Measurements from ENCODE around the gene PRRC1.
"Not testable (repeated sequence)": the region's sequence is repeated elsewhere in the genome, so short reads cannot be mapped to it uniquely, and the experiment has no call there.

PRRC1 gene

DNA sequence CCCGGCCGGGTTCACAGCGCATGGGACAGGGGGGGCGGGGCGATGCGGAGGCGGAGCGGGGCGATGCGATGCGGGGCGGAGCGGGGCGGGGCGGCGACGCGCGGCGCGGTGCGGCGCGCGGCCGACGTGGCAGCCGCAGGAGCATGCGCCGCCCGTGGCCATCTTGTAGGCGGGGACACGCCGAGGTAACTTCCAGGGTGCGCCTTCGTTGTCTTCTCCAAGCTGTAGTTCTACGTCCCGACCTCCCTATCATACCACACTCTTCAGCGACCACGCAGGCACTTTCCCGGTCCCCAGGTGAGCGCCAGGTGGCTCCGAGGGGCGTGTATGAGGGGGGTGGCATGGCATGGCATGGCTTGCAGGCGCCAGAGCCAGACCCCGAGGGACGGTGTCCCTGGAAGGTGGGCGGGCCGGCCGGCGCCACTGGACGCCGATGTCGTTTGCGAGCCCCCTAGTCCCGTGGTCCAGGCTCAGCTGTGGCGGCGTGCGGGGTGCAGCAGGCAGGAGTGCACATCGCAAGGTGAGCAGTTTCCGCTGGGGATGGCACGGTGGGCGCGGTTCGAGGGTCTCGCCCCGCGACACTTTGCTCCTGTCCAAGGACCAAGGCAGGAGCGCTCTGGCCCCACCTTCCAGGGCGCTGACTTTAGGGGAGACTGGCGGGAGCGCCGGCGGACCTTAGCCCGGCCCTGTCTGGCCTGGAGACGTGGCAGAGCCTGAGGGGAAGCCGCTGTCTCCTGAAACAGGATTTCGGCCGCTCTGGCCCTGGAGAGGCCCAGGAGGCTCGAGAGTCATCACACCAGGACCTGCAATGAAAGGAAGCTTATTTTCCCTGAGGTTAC is at the start of gene PRRC1:
Gene PRRC1, plus strand, starts transcription at position 161 of the 839 bp plus-strand sequence. CDS start 5,840 bp downstream, outside the sequence.
- peak; percentile 83 to 88 for DNase-seq

DNA sequence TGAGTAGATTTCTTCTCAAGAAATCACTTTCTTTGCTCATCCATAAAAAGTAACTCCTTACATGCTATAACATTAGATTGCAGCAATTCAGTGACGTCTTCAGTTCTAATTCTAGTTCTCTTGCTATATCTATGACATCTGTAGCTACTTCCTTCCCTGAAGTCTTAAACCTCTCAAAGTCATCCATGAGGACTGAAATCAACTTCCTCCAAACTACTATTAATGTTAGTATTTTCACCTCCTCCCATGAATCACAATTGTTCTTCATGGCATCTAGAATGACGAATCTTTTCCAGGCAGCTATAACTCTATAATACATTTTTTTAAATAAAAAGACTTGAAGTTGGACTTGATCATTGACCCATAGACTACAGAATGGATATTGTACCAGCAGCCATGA is 46.2 kb upstream of the PRRC1 start:
- no peak for DNase-seq

DNA sequence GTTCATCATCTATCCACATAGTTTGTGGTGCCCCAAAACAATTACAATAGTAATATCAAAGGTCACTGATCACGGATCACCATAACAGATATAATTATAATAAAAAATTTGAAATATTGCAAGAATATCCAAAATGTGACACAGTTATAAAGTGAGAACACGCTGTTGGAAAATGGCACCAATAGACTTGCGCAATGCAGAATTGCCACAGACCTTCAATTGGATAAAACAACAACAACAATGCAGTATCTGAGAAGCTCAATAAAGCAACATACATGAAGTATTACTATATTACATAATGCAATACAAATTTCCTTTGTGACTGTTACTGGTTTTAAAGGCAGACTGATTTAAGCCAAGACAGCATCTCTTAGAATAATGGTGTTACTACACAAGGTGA is 44.7 kb upstream of the PRRC1 start:
- DNase-seq = no peak

DNA sequence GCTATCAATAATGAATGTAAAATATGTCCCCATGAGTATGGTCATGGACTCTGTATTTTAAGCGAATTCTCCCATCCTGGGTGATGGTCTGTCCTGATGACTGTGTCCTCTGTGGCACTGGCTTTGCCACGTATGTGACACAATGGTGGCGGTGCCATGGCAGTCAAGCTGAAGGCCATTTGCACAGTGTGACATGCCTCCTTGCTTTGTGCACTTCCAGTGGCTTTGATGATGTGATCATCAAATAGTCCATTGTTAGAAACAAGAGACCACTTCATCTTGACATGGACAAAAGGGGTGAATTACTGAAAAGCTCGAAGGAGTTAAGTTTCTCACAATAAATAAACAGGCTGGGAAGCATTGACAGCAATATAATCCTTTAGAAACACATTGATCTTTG is 31.0 kb upstream of the PRRC1 start:
- DNase-seq = no peak

DNA sequence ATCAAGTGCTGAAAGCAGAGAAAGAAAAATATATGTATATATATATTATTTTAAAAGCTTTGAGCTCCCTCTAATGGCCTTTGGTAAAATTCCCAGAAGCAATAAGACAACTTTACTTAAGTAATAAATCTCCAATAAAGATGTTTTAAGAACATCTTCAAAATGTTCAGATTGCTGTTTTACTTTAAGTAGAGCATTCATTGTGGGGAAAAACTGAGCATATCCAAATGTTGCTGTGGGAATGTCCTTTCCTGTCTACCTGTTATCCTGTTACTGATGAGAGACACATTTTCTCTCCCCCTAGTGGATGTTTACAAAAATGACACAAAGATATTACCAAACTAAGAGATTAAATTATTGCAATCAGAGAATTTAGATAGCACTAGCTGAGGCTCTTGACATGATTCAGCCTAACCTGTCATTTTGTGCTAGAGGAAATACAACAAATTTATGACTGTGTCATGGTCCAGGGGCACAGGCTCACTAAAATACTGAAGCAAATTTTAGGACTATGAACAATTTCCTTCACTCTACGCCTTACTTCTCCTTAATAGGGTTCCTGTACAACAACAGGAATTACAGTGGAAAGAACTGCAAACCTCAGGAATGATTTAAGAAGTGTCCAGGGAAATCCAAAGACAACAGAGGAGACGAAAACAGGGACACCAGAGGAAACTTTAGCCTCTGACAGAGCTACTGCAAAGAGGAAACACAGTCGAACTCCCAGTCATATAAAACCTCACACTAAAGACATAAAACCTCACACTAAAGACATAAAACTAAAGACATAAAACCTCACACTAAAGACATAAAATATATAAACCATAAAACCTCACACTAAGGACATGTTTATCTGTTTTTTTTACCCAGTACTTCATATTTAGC is 24.3 kb upstream of the PRRC1 start:
- no peak for DNase-seq

DNA sequence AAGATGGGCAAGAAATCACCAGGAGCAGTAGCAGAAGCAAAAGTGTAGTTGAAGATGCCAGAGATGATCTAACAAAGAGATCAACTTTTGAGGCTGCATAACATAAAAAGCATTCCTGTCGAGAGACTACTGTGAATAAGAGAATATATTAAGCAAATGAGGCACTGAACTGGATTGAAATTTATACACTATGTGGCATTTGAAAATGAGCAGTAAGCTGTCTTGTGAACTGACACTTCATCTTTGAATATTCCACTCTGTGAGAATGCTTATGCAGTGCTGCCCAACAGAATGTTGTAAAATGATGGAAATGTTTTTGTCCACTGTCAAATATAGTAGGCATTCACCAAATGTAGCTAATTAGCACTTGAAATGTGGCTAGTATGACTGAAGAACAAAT is 18.9 kb upstream of the PRRC1 start:
- no peak for DNase-seq

DNA sequence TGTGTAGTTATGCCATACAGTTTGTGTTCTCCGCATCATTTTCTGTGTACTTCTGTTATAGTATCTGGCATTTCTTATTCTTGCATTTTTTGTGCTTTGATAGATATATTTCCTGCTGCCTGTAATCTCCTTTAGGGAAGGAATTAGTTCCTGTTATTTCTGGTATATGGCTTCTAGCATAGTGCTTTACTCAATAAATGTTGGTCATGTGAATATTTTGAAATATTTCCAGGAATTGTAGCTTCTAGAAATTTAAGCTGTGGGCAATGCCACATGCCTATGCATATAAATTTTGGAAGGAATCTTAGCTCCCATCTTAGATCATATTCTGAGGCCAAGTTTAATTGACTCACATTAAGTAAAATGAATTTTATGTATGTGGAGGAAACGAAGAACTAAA is 11.5 kb upstream of the PRRC1 start:
- no peak for DNase-seq

DNA sequence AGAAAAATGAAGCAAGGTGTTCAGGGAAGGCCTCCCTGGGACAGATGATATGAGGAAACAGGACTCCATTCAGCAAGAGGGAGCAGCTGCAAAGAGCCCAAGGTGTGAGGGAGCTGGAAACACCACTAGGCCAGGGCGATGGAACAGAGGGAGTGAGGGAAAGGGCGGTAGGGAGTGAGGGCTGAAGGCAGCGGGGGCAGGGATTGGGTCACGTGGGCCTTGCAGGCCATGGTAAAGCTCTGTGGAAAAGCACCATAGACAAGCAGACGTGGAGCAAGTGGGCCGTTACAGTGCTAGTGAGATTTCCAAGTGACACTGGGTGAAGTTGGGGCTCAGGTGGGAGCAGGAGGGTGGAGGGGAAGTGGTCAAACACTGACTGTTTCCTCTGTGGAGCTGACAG is 10.8 kb upstream of the PRRC1 start:
- no peak for DNase-seq

DNA sequence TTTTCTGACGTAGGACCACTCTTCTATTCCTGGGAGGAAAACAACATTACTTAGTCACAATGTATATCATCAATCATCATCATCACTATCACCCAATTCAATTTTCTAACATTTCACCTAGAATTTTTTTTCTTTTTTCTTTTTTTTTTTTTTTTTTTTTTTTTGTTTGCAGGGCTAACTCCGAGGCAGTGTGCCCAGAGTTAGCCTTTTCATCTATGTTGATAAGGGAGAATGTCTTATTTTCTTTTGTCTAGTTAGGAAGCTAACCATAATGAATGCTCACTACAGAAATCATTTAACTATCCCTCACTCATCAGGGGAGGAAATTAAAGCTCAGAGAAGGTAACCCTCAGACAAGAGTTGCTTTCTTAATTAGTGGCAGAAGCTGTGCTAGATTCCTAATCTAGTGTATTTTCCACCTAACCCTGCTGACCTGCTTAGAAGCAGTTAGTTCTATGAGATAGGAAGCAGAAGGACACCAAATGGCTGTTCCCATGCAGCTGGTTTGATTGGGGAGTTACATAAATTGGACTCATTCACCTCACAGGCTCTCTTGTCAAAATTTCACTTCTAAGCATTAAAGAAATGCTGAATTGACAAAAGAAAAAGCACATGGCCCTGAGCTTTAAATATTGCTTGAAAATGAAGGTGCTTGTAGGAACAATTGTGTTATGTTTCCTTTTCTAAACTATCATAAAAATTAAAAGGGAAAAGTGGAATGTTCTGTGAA is 8.6 kb upstream of the PRRC1 start:
- DNase-seq = no peak

DNA sequence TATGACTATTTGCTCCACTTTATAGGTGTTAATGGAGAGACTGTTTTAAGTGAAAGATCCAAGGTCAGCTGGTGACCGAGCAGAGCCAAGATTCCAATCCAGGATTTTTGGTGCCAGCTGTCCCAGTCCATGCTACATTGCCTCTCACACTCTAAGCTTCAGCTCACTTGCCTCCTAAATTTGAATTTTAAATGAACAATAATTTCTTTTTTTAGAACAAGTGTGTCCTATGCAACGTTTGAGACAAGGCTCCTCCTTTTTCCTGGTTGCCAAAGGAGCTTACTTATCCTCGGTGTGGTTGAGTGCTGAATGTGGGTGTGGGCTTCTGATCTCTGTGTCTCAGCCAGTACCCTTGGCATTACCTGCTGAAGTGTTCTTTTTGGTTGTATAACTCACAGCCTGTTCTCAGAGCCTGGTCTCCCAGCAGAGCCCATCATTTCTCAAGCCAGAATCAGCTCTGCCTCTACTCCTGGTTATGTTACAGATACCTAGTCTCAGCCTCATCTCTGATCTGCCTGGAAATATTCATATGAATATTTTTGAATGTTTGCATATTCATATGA is 4.0 kb upstream of the PRRC1 start:
- no peak for DNase-seq

DNA sequence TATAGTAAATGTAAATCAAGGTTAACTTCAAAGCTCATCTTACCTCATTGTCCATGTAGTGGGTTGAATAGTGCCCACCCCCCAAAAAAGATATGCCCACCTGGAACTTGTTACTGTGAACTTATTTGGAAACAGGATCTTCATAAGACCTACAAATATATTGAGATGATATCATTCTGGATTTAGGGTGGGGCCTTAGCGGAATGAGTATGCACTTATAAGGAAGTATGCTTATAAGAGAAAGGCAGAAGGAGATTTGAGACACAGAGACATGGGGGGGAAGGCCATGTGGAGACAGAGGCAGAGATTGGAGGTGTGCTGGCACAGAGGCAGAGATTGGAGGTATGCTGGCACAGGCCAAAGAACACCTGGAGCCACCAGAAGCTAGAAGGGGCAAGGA is 2.6 kb upstream of the PRRC1 start:
- no peak for DNase-seq

DNA sequence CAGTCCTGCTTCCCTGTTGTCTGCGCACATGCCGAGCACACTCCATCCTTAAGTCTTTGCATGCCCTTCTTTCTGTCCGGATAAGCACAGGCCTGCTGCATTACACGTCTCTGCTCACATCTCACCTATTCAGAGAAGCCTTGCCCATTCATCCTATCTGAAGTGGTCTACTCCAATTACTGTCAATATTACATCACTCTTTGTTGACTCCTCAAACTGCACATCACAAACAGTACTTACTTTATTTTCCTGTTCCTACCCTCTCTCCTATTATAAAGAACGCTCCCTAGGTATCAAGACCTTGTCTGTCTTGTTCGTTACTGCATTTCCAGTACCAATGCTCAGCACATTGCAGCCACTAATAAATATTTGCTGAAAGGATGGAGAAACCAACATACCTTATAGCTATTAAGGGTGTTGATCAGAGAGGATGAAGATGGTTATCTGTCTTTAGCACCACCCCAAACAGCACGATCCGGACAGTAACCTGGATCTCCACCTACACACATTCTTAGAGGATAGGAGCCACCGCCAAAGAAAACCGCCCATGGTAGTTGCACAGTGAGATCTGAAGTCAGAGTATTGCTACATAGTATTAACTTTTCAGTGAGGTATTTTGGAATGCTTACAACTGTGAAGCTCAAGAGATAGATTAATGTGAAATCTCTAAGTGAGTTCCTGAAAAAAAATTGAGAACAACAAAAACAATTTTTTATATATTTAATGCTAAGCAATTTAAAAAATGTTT is 1.6 kb upstream of the PRRC1 start:
- DNase-seq = no peak

DNA sequence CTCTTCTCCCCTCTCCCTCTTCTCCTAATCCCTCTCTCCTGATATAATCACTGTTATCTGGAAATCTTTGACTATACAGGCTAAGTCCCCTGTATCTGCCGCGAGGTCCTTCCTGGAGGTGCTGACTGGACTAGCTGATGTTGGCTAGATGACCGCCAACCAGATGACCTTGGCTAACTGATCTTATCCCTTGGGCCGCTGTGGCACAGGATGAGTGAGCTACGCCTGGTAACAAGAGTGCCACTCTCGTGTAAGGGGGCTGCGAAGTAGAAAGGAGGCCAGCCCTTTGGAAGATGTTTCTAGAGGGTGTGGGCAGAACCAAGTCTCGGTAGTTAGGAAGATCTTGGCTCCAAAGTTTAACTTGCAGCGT is 345 bp upstream of the PRRC1 start:
- DNase-seq = no peak

DNA sequence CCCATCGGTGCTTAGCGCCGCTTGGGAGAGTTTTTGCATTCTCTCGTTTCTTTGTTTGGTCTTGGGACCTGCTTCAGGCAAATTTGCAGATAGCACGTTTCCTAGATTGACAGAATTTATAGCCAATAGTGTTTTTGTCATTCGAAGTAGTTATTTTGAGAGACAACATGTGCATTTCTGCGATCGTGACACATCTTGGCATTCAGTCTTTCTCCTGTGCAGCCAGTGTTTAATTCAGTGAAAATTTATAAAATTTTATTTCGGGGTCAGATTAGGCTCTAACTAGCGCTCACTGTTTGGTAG is 830 bp downstream of the PRRC1 start:
- no peak for DNase-seq

DNA sequence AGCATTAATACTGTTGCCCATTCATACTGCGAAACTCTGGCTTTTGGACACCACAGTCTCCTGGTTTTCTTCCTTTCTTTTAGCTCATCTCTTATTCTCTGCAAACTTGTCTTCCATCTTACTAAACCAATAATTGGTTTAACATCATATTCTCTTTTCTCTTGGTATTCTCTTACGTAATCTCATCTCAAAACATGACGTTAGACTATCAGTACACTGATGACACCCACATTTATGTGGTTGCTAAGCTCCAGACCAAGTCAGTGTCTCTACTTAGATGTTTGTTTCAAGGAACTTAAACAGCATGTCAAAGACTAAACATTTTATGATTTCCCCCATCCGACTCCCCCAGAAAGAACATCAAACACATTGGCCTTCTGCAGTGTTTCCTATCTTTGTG is 2.1 kb downstream of the PRRC1 start:
- DNase-seq = no peak

DNA sequence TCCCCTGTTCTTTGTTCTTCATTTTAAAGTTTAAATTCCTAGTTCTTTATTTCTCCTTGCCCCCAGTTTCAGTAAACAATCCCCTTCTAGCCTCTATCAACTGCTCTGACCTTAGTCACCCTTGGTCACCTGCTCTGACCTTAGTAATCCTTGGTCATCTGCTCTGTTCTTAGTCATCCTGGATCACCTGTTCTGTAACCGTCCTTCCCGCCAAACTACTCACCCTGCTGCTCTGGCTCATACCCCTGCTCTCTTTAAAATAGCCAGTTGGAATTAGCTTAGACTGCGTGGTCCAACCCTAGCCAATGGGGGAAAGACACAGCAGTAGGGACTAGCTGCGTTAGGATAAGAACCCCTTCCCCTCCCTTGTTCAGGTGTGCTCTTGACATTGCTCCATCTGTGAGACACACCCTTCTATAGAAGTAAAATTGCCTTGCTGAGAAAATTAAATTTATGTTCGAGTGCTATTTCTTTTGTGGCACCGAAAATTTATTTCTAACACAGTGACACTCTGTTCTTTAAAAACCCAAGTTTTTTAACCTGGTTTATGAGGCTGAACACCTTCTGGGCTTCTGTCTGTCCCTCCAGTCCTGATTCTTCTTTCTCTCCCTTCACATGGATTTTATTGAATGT is 3.8 kb downstream of the PRRC1 start:
- no peak for DNase-seq

DNA sequence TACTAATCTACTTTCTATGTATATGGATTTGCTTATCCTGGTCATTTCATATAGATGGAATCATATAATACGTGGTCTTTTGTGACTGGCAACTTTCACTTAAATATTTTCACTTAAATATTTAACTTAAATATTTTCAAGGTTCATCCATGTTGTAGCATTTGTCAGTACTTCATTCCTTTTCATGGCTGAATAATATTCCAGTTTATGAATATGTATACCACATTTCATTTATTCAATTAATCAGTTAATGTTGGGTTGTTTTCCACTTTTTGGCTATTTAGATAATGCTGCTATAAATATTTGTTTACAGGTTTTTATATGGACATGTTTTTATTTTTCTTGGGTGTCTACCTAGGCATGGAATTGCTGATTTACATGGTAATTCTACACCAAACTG is 7.7 kb downstream of the PRRC1 start:
- no peak for DNase-seq

DNA sequence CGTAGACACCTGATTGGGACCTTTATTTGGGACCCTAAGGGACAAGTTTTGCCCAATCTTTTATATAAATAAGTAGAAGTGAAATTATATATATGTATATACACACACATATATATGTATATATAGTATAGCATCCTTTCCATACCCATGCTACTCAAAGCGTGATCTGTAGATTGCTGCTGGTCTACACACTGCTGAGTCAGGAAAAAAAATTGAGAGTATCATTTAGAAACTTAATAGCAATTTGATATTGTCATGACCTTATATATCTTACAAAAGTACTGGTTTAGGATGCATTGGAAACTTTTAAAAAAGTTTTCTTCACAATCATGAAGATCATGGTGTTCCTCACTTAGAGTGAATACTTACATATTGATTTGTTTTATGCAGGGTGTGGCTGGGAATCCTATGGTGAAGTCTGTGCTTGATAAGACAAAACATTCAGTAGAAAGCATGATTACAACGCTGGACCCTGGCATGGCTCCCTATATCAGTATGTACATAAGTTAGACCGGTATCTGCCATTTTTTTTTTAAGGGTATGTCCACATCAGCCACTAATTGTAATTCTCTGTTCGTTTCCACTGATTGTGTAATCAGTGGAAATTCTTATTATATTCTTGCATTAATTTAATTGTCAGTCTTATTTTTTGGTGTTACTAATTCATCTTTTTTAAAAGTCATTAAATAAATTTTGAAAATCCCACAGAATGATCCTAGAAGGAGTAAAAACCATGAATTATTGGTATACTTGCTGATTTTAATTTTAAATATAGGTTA is 12.7 kb downstream of the PRRC1 start:
- DNase-seq = no peak

DNA sequence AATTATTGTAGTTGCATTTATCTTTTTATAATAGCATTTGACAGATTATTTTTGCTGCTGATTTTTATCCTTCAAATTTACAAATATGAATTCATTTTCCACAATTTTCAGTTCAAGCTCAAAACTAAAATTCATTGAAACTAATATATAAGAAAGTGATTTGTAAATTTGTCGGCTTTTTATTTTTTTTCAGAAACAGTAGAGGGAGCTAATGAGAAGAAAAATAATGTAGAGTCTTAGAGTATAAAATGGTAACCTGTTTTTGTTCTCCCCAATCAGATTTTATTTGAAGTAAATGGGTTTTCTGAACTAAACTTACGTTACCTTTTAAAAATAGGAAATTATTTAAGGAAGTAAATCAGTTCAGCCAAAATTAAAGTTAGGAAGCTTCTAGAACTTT is 19.2 kb downstream of the PRRC1 start:
- DNase-seq = no peak

DNA sequence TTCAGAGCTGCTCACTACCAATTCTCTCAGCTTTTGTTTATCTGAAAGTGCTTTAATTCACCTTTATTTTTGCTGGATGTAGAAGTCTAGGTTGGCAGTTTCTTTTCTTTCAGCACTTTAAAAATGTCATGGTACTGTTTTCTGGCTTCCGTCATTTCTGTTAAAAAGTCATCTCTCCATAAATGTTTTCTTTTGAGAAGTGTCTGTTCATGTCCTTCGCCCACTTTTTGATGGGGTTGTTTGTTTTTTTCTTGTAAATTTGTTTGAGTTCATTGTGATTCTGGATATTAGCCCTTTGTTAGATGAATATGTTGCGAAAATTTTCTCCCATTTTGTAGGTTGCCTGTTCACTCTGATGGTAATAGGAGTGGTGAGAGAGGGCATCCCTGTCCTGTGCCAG is 23.1 kb downstream of the PRRC1 start:
- not testable (repeated sequence) for DNase-seq

DNA sequence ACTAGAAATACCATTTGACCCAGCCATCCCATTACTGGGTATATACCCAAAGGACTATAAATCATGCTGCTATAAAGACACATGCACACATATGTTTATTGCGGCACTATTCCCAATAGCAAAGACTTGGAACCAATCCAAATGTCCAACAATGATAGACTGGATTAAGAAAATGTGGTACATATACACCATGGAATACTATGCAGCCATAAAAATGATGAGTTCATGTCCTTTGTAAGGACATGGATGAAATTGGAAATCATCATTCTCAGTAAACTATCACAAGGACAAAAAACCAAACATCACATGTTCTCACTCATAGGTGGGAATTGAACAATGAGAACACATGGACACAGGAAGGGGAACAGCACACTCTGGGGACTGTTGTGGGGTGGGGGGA is 27.8 kb downstream of the PRRC1 start:
- not testable (repeated sequence) for DNase-seq
